HEK293T (cell line): ENCODE results near the gene GALE.
A peak's percentile ranks its signal among the peaks of the same experiment; 100 is the strongest.

Experiments used
- CTCF ChIA-PET: fragments of 350-600 bp; formaldehyde crosslinking; extraction: SDS; loops from one replicate; lab custom pipeline; 2021; ENCODE audit warnings: antibody characterized with exemption, inconsistent platforms; lab: Yijun Ruan, JAX
- POLR2A ChIA-PET: fragments of 350-600 bp; formaldehyde crosslinking; extraction: SDS; loops from one replicate; lab custom pipeline; 2020; ENCODE audit warnings: antibody characterized with exemption, inconsistent platforms; lab: Yijun Ruan, JAX
- DNase-seq: peaks from one replicate; pipeline ENCODE4 v3.0.0; 2012; ENCODE audit warnings: mixed read lengths; ENCODE audit errors: extremely low spot score
- ARNT ChIP-seq: fragments of 450-650 bp; IDR thresholded peaks from 2 replicates; pipeline ENCODE4 v1.6.1; 2017; ENCODE audit warnings: mild to moderate bottlenecking
- BHLHE40 ChIP-seq: fragments of 450-650 bp; IDR thresholded peaks from 2 replicates; pipeline ENCODE4 v1.6.1; 2016; ENCODE audit warnings: mild to moderate bottlenecking, moderate library complexity, borderline replicate concordance
- CTBP1 ChIP-seq: fragments of 450-650 bp; IDR thresholded peaks from 2 replicates; pipeline ENCODE4 v1.6.1; 2016; ENCODE audit warnings: borderline replicate concordance
- ELF4 ChIP-seq: fragments of 450-650 bp; IDR thresholded peaks from 2 replicates; pipeline ENCODE4 v1.6.1; 2017; ENCODE audit warnings: antibody characterized with exemption
- FOXA1 ChIP-seq: fragments of 450-650 bp; IDR thresholded peaks from 2 replicates; pipeline ENCODE4 v1.6.1; 2016; ENCODE audit warnings: mild to moderate bottlenecking
- FOXK2 ChIP-seq: fragments of 450-650 bp; IDR thresholded peaks from 2 replicates; pipeline ENCODE4 v1.6.1; 2016; ENCODE audit warnings: mild to moderate bottlenecking
- FOXM1 ChIP-seq: fragments of 450-650 bp; IDR thresholded peaks from 2 replicates; pipeline ENCODE4 v1.6.1; 2017; ENCODE audit warnings: mild to moderate bottlenecking, borderline replicate concordance
- HDGF ChIP-seq: fragments of 450-650 bp; IDR thresholded peaks from 2 replicates; pipeline ENCODE4 v1.6.1; 2017; ENCODE audit warnings: antibody characterized with exemption, borderline replicate concordance
- L3MBTL2 ChIP-seq: fragments of 450-650 bp; conservative IDR thresholded peaks from 2 replicates; pipeline ENCODE4 v1.6.1; 2016; ENCODE audit warnings: mild to moderate bottlenecking
- LEF1 ChIP-seq: fragments of 450-650 bp; IDR thresholded peaks from 2 replicates; pipeline ENCODE4 v1.6.1; 2017; ENCODE audit warnings: mild to moderate bottlenecking, borderline replicate concordance
- NFRKB ChIP-seq: fragments of 450-650 bp; IDR thresholded peaks from 2 replicates; pipeline ENCODE4 v1.6.1; 2016; ENCODE audit warnings: mild to moderate bottlenecking, moderate library complexity
- PKNOX1 ChIP-seq: fragments of 450-650 bp; IDR thresholded peaks from 2 replicates; pipeline ENCODE4 v1.6.1; 2016
- SP1 ChIP-seq: fragments of 450-650 bp; IDR thresholded peaks from 2 replicates; pipeline ENCODE4 v1.6.1; 2017
- SUZ12 ChIP-seq: fragments of 450-650 bp; IDR thresholded peaks from 2 replicates; pipeline ENCODE4 v1.6.1; 2016; ENCODE audit warnings: mild to moderate bottlenecking
- TARDBP ChIP-seq: fragments of 450-650 bp; IDR thresholded peaks from 2 replicates; pipeline ENCODE4 v1.6.1; 2016
- ZNF384 ChIP-seq: fragments of 450-650 bp; IDR thresholded peaks from 2 replicates; pipeline ENCODE4 v1.6.1; 2016

GALE gene

GRCh38 chr1:23792151-23792945 lies 8.2 kb downstream of the GALE start:
- POLR2A ChIA-PET: interaction anchor here (5.9 kb wide), 1 partner anchor 13 kb away, joined by 42 read pairs; the partner anchor contains the start of gene PITHD1
- CTCF ChIA-PET: interaction anchor here (0.8 to 1.4 kb wide), 2 partner anchors 20 to 21 kb away, joined by 3 to 4 read pairs; no protein-coding TSS in a partner anchor
- TF ChIP-seq ARNT (no peak), FOXK2 (no peak), LEF1 (no peak), FOXA1 (no peak), ELF4 (no peak), PKNOX1 (no peak), HDGF (no peak), SP1 (no peak), TARDBP (no peak), FOXM1 (no peak), NFRKB (no peak), BHLHE40 (no peak)
- DNase-seq: no peak

DNA sequence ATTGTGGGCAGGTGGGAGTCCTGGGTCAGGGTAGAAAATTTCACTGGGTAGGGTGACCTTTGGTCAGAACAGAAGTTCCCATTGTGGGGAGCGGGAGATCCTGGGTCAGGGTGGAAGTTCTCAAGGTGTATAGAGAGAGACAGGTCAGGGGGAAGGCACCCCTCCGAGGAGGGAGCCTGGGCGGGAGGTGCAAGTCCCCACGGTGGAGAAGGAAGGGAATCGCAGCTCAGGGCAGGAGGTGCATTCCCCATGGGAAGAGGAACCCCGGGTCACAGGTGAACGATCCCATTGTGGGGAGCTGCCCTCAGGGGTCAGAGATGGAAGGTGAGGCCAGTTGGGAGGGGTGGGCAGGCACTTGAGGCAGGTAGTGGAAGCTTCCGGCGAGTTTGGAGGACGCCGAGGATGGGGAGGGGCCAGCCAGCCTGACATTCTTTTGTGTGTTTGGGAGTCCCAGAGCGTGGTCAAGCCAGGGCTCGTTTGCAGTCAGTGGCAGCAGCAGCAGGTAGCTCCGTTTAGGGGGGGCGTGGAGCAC lies 9.0 kb downstream of the GALE start:
- CTCF ChIA-PET: interaction anchor here (0.8 kb wide), 1 partner anchor 20 kb away, joined by 4 read pairs; no protein-coding TSS in a partner anchor
- no peak for DNase-seq
- POLR2A ChIA-PET: interaction anchor here (1.1 to 5.9 kb wide), 2 partner anchors 13 to 37 kb away, joined by 3 to 42 read pairs; partner anchors contain the start of gene PITHD1
- TF ChIP-seq FOXK2 (no peak), TARDBP (no peak), NFRKB (no peak), PKNOX1 (no peak), L3MBTL2 (no peak), ARNT (no peak), FOXM1 (no peak), CTBP1 (no peak), ELF4 (no peak), ZNF384 (no peak), SUZ12 (no peak), BHLHE40 (no peak), LEF1 (no peak), FOXA1 (no peak), HDGF (no peak), SP1 (no peak)

DNA sequence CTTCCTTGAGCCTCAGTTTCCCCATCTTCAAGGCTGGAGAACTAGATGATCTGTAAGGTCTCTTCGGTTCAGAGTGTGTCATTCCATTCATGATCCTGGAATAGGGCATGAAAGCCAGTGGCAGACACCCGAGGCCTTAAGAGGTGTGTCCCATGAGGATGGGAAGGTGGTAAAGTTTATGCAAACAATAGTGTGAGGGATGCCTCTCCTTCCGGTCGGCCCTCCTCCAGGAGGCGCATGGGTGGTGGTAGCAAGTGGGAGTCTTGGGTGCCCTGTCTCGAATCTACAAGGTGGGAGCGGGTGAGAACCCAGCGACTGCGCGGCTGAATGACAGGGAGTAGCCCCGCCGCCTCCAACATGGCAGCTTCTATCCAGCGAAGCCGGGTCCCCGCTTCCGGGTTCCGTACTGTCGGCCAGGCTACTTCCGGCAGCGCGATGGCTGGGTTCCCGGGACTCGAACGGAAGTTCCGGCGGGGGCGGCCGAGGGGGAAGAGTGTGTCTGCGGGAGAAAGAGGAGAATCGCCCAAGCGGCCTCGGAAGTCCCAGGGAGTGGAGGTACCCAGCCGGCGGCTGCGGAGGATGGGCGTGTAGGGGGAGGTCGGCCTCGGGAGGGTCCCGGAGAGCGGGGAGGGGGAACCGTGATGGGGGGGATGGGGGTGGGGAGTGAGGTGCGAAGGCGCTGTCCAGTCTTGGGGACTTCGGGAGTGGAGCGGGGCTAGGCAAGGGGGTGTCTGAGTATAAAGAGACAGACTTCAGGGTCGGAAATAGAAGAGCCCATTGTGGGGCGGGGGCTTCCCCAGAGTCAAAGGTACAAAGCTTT lies 9.6 kb downstream of the GALE start, which contains the start of gene LYPLA2:
Gene LYPLA2 (plus strand): TSS at position 450 of the 820 bp plus-strand sequence. CDS start 1,538 bp downstream, outside the sequence.
- POLR2A ChIA-PET: interaction anchor here (1.0 to 5.9 kb wide), 4 partner anchors 8 to 36 kb away, joined by 3 to 42 read pairs (median 4); partner anchors contain the start of gene PITHD1
- CTCF ChIA-PET: interaction anchor here (0.6 to 1.4 kb wide), 3 partner anchors 12 to 120 kb away, joined by 3 to 5 read pairs (median 3); no protein-coding TSS in a partner anchor
- TF ChIP-seq PKNOX1: peak; percentile 88
- peak; percentile 92 for TF ChIP-seq ELF4
- no peak for TF ChIP-seq NFRKB
- no peak for TF ChIP-seq ZNF384
- TF ChIP-seq TARDBP: no peak
- no peak for TF ChIP-seq CTBP1
- DNase-seq: peak; percentile 89

DNA sequence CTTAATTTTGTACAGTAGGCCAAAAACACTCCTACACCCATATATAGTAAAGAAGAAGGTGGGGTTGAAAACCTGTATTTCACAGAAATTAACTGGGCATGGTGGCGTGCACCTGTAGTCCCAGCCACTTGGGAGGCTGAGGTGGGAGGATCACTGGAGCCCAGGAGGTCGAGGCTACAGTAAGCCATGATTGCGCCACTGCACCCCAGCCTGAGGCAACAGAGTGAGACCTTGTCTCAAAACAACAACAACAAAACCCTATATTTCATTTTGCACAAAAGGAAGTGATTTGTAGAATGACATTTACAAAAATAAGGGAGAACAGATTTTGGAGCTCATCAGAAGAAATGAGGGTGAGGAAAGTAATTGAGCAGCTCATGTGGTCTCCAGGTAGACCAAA lies 11.9 kb downstream of the GALE start:
- DNase-seq: no peak
- POLR2A ChIA-PET: interaction anchor here (5.9 kb wide), 1 partner anchor 10 kb away, joined by 42 read pairs; the partner anchor contains the start of gene PITHD1
- CTCF ChIA-PET: interaction anchor here (0.6 kb wide), 1 partner anchor 16 kb away, joined by 3 read pairs; no protein-coding TSS in a partner anchor
- TF ChIP-seq SP1 (no peak), HDGF (no peak), PKNOX1 (no peak), BHLHE40 (no peak), ARNT (no peak), L3MBTL2 (no peak), ELF4 (no peak), CTBP1 (no peak), FOXM1 (no peak)
